Tibial nerve (tissue), 4 donors: ENCODE measurements around the gene SEZ6.

Source experiments
- EP300 ChIP-seq, 2 donors: sonication (generic); formaldehyde crosslinking; IDR thresholded peaks; one replicate each; pipeline ENCODE4 v1.6.1; 2017; ENCODE audit warnings: antibody characterized with exemption in 2 of 2, mild to moderate bottlenecking in 1 of 2
- POLR2A ChIP-seq, 2 donors: fragments of 450-650 bp; IDR thresholded peaks; one replicate each; pipeline ENCODE4 v1.6.1; 2017; ENCODE audit warnings: antibody characterized with exemption in 2 of 2, mild to moderate bottlenecking in 2 of 2, moderate library complexity in 2 of 2
- TF ChIP-seq, protein P1 (sequence below), 5 experiments: fragments of 200-600 bp in 3 of 5; fragments of 450-650 bp in 2 of 5; sonication (generic) in 3 of 5; IDR thresholded peaks; one replicate each; pipeline ENCODE4 v1.5.1; 2016 to 2019; ENCODE audit warnings: antibody characterized with exemption in 5 of 5, mild to moderate bottlenecking in 3 of 5, moderate library complexity in 2 of 5

DNA sequence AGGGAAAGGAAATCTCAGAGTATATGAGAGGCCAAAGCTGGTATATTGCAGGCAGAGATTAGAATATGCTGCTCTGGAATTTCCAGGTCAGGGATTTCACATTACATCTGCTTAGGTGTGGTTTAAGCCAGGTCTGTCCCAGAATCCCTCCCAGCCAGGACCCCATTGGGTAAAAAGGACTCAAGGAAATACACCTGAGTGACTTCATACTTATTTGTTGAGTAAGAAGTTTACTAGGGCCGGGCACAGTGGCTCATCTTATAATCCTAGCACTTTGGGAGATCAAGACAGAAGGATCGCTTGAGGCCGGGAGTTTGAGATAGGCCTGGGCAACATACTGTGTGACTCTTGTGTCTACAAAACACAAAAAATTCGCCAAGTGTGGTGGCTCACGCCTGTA, 44.3 kb upstream of the SEZ6 start:
- TF ChIP-seq, protein P1, sequence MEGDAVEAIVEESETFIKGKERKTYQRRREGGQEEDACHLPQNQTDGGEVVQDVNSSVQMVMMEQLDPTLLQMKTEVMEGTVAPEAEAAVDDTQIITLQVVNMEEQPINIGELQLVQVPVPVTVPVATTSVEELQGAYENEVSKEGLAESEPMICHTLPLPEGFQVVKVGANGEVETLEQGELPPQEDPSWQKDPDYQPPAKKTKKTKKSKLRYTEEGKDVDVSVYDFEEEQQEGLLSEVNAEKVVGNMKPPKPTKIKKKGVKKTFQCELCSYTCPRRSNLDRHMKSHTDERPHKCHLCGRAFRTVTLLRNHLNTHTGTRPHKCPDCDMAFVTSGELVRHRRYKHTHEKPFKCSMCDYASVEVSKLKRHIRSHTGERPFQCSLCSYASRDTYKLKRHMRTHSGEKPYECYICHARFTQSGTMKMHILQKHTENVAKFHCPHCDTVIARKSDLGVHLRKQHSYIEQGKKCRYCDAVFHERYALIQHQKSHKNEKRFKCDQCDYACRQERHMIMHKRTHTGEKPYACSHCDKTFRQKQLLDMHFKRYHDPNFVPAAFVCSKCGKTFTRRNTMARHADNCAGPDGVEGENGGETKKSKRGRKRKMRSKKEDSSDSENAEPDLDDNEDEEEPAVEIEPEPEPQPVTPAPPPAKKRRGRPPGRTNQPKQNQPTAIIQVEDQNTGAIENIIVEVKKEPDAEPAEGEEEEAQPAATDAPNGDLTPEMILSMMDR (IDR thresholded peaks at IDR 0.05): no peak
- TF ChIP-seq EP300 (IDR thresholded peaks at IDR 0.05): no peak
- TF ChIP-seq POLR2A (IDR thresholded peaks at IDR 0.05): no peak
